Smooth muscle cell of the umbilical artery (primary cell): ENCODE data around the gene OR5V1. TPM values are rescaled to one million over a fixed set of nuclear protein-coding genes. Genes with fewer than 3 reads are reported as not detected.

Source experiments
- total RNA-seq: library from RNA; depleted of rRNA; stranded (reverse); fragments of >200 nt; gene quantifications from 2 replicates; pipeline ENCODE4 v1.2.3, GENCODE V29; 2014

The OR5V1 gene
- not detected in 2 replicates for total RNA-seq

DNA sequence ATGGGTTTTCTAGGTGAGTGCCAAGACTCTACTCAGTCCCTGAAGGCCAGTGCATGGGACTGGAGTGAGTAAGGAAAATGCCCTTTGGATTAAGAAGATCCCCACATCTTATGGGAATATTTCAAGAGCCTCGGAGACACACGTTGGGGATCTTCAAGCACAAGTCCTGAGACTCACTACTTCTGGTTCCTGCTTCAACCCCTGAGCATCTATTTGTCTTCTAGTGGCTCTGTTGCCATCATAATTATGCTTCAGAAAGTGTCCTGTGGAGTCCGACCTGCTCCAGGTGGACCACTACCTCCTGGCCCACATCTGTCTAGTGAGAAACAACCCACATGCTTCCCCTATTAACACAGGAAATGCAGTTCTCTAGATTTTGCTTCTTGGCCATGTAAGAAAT, at the start of gene OR5V1:
OR5V1 (minus strand) TSS at position 101 of the 400 bp plus-strand sequence. CDS start 12,670 bp downstream, outside the sequence.

DNA sequence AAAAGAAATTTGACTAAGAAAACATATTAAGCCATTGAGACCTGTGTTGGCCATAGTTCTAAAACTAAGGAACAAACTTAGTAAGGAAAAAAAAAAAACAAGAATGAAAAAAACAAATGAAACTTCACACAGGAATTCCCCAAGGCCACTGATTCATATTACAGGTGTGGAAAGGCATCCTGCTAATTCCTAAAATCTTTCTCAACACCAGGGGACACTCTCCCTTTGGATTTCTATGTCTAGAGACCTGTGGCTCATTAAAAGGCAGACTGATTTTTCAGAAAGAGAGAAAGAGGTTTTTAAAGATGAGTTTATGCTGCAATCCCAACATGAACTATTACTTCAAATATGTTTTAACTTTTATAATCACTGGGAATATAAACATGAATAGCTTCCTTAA, 45.9 kb upstream of the OR5V1 start, which contains the start of gene OR12D1:
OR12D1 (plus strand) TSS at position 341 of the 400 bp plus-strand sequence.

DNA sequence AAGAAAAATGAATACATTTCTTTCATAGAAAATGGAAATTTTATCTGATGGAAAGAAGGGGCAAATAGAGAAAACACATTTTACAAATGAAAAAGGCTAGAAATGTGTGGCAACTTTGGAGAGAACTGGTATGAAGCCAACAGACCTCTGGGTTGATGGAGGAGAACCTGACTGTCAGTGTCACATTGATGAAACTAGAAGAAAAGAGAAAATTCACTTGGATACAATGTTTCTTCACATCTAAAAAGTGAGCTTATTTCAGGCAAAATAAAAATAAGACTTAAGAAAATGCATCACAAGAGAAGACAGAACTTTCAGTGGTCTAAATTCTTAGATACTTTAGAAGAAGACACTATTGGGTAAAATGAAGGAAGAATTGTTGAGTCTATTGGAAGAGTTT, 26.7 kb upstream of the OR5V1 start, which contains the start of gene OR12D2:
OR12D2 (plus strand) TSS at position 301 of the 400 bp plus-strand sequence. CDS start 1,069 bp downstream, outside the sequence.

DNA sequence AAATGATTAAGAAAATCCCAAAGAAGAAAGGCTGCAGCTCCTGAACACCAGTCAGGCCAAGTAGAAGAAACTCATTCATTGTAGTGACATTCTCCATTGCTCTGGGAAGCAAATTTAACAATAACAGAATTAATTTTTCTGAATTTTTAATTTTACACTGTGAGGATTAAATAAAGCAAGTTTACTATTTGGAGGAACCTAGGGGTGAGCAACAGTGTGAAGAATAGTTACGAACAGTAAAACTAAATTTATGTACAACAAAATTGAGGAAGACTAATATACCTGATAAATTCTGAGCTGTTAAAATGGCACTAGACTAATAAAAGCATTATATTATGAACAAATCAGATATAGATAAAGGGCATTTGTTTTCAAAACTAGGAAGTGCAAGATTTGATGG, 6.5 kb upstream of the OR5V1 start, which contains the start of gene OR12D3:
OR12D3 (minus strand) TSS at position 101 of the 400 bp plus-strand sequence; CDS start at position 97, 4 bp downstream.

Other genes with a start within 250 kb of the OR5V1 start
- gene OR2J2, start 198.0 kb downstream of the OR5V1 start, total RNA-seq = under 0.01 TPM in 1 of 2 replicates, not detected in the other
- gene OR14J1, start 67.2 kb downstream of the OR5V1 start, total RNA-seq = not detected in 2 replicates
- gene OR12D3, start 6.4 kb upstream of the OR5V1 start, total RNA-seq = not detected in 2 replicates
- not detected in 2 replicates for gene OR12D2, start 26.8 kb upstream of the OR5V1 start, total RNA-seq
- not detected in 2 replicates for gene OR12D1, start 46.1 kb upstream of the OR5V1 start, total RNA-seq
- gene OR10C1, start 70.4 kb upstream of the OR5V1 start, total RNA-seq = not detected in 2 replicates
- not detected in 2 replicates for gene OR11A1, start 88.2 kb upstream of the OR5V1 start, total RNA-seq
- not detected in 2 replicates for gene OR2H1, start 88.3 kb upstream of the OR5V1 start, total RNA-seq
- gene MAS1L, start 119.1 kb upstream of the OR5V1 start, total RNA-seq = not detected in 2 replicates
- gene UBD, start 190.9 kb upstream of the OR5V1 start, total RNA-seq = 0.30 TPM in 1 of 2 replicates, not detected in the other
- gene OR2H2, start 216.3 kb upstream of the OR5V1 start, total RNA-seq = not detected in 2 replicates